Subcutaneous abdominal adipose tissue (tissue), 5 donors: ENCODE results near the gene IGFBP7.

Source experiments
- H3K27ac ChIP-seq: one replicate; pipeline ENCODE4 v1.7.0; 2013; ENCODE audit warnings: low read depth, mild to moderate bottlenecking, inconsistent platforms, low read length, moderate library complexity
- H3K27me3 ChIP-seq, 5 donors: one replicate each; pipeline ENCODE4 v1.7.0; 2013; ENCODE audit warnings: low read length in 5 of 5, inconsistent platforms in 1 of 5; ENCODE audit not compliant: control insufficient read depth in 5 of 5, insufficient read depth in 4 of 5
- H3K36me3 ChIP-seq, 5 donors: one replicate each; pipeline ENCODE4 v1.7.0; 2013; ENCODE audit warnings: low read length in 5 of 5; ENCODE audit not compliant: control insufficient read depth in 5 of 5, insufficient read depth in 5 of 5
- H3K4me1 ChIP-seq, 5 donors: one replicate each; pipeline ENCODE4 v1.7.0; 2013; ENCODE audit warnings: low read length in 5 of 5, mild to moderate bottlenecking in 3 of 5, moderate library complexity in 1 of 5; ENCODE audit not compliant: control insufficient read depth in 5 of 5, insufficient read depth in 5 of 5
- H3K4me3 ChIP-seq, 5 donors: one replicate each; pipeline ENCODE4 v1.7.0; 2013; ENCODE audit warnings: low read length in 5 of 5, low read depth in 1 of 5
- H3K9ac ChIP-seq, 5 donors: one replicate each; pipeline ENCODE4 v1.7.0; 2013; ENCODE audit warnings: low read length in 5 of 5, mild to moderate bottlenecking in 4 of 5, moderate library complexity in 3 of 5
- H3K9me3 ChIP-seq, 5 donors: one replicate each; pipeline ENCODE4 v1.7.0; 2013; ENCODE audit warnings: low read length in 5 of 5; ENCODE audit not compliant: control insufficient read depth in 5 of 5
- donor health status: healthy.
- donor health status: healthy.
- donor health status: healthy.
- donor health status: healthy.
- donor health status: healthy.

IGFBP7 gene

GRCh38 chr4:57109847-57110639 lies at the start of gene IGFBP7:
Gene IGFBP7, minus strand, starts transcription at chr4:57110385. Its CDS starts 34 bp downstream, at chr4:57110351.
- Histone ChIP-seq H3K9me3 (no peaks in the 10 kb centered on the region), H3K4me3 (peak within 1 kb of the TSS; percentile 81 to 90 (median 88)), H3K4me1 (peaks cover 3 to 34% (median 16%) of the 10 kb centered on the region in 5 donors), H3K27ac (peak within 1 kb of the TSS; percentile 89), H3K27me3 (no peaks in the 10 kb centered on the region), H3K36me3 (no peaks in the 10 kb centered on the region), H3K9ac (peak within 1 kb of the TSS; percentile 72 to 86 (median 74))

- H3K9ac ChIP-seq, result no peak overlapping the region
- peaks cover 0 to 12% (median 10%) of the 10 kb centered on the region in 5 donors for H3K4me1 ChIP-seq
- peaks cover 0 to 5% (median 0%) of the 10 kb centered on the region in 5 donors for H3K27me3 ChIP-seq
- no peak overlapping the region for H3K27ac ChIP-seq
- no peaks in the 10 kb centered on the region for H3K36me3 ChIP-seq
- H3K9me3 ChIP-seq, result no peaks in the 10 kb centered on the region
- no peak overlapping the region for H3K4me3 ChIP-seq
Measured at GRCh38 chr4:57159866-57160265, 49.7 kb upstream of the IGFBP7 start.

- H3K36me3 ChIP-seq, result no peaks in the 10 kb centered on the region
- no peak overlapping the region for H3K4me3 ChIP-seq
- no peak overlapping the region for H3K9ac ChIP-seq
- H3K9me3 ChIP-seq, result no peaks in the 10 kb centered on the region
- peaks cover 0 to 5% (median 0%) of the 10 kb centered on the region in 5 donors for H3K27me3 ChIP-seq
- no peak overlapping the region for H3K27ac ChIP-seq
- peaks cover 0 to 10% (median 3%) of the 10 kb centered on the region in 5 donors for H3K4me1 ChIP-seq
Measured at GRCh38 chr4:57158762-57159161, 48.6 kb upstream of the IGFBP7 start.

GRCh38 chr4:57158221-57158620 lies 48.0 kb upstream of the IGFBP7 start:
- H3K27me3 ChIP-seq, result peaks cover 0 to 5% (median 0%) of the 10 kb centered on the region in 5 donors
- H3K27ac ChIP-seq, result no peak overlapping the region
- H3K4me3 ChIP-seq, result no peak overlapping the region

GRCh38 chr4:57157596-57158137 lies 47.5 kb upstream of the IGFBP7 start:
- no peak overlapping the region for H3K4me3 ChIP-seq
- no peak overlapping the region for H3K27ac ChIP-seq
- peaks cover 0 to 5% (median 0%) of the 10 kb centered on the region in 5 donors for H3K4me1 ChIP-seq
- no peak overlapping the region for H3K9ac ChIP-seq
- H3K36me3 ChIP-seq, result no peaks in the 10 kb centered on the region
- H3K9me3 ChIP-seq, result no peaks in the 10 kb centered on the region
- peaks cover 0 to 5% (median 2%) of the 10 kb centered on the region in 5 donors for H3K27me3 ChIP-seq

More at GRCh38 chr4:57158221-57158620, 48.0 kb upstream of the IGFBP7 start:
- Histone ChIP-seq H3K36me3 (no peaks in the 10 kb centered on the region), H3K9ac (no peak overlapping the region), H3K9me3 (no peaks in the 10 kb centered on the region), H3K4me1 (peaks cover 0 to 5% (median 0%) of the 10 kb centered on the region in 5 donors)

GRCh38 chr4:57156242-57156990 lies 46.2 kb upstream of the IGFBP7 start:
- Histone ChIP-seq H3K27me3 (peaks cover 0 to 5% (median 2%) of the 10 kb centered on the region in 5 donors), H3K4me3 (no peak overlapping the region), H3K4me1 (peaks cover 0 to 5% (median 0%) of the 10 kb centered on the region in 5 donors), H3K27ac (no peak overlapping the region), H3K9me3 (no peaks in the 10 kb centered on the region), H3K9ac (no peak overlapping the region), H3K36me3 (no peaks in the 10 kb centered on the region)

- Histone ChIP-seq H3K9me3 (no peaks in the 10 kb centered on the region), H3K27ac (no peak overlapping the region), H3K4me1 (peaks cover 0 to 5% (median 0%) of the 10 kb centered on the region in 5 donors), H3K36me3 (no peaks in the 10 kb centered on the region), H3K9ac (no peak overlapping the region), H3K27me3 (peaks cover 0 to 5% (median 2%) of the 10 kb centered on the region in 5 donors), H3K4me3 (no peak overlapping the region)
Measured at GRCh38 chr4:57154926-57155325, 44.7 kb upstream of the IGFBP7 start.

GRCh38 chr4:57154191-57154590 lies 44.0 kb upstream of the IGFBP7 start:
- no peaks in the 10 kb centered on the region for H3K36me3 ChIP-seq
- no peak overlapping the region for H3K9ac ChIP-seq
- peaks cover 0 to 5% (median 2%) of the 10 kb centered on the region in 5 donors for H3K27me3 ChIP-seq

GRCh38 chr4:57153207-57153606 lies 43.0 kb upstream of the IGFBP7 start:
- Histone ChIP-seq H3K27ac (no peak overlapping the region), H3K4me1 (peaks cover 0 to 5% (median 0%) of the 10 kb centered on the region in 5 donors), H3K36me3 (no peaks in the 10 kb centered on the region)

More at GRCh38 chr4:57154191-57154590, 44.0 kb upstream of the IGFBP7 start:
- H3K4me1 ChIP-seq, result peaks cover 0 to 5% (median 0%) of the 10 kb centered on the region in 5 donors
- no peak overlapping the region for H3K4me3 ChIP-seq
- no peaks in the 10 kb centered on the region for H3K9me3 ChIP-seq
- H3K27ac ChIP-seq, result no peak overlapping the region

More at GRCh38 chr4:57153207-57153606, 43.0 kb upstream of the IGFBP7 start:
- Histone ChIP-seq H3K9me3 (no peaks in the 10 kb centered on the region), H3K27me3 (peaks cover 0 to 5% (median 2%) of the 10 kb centered on the region in 5 donors), H3K9ac (no peak overlapping the region), H3K4me3 (no peak overlapping the region)
